ENCODE measurements around the gene M1AP. TPM values are rescaled to one million over a fixed set of nuclear protein-coding genes. Genes with fewer than 3 reads are reported as not detected.

M1AP gene
- total and polyA plus RNA-seq, 2 of the 8 experiments (the other 6 are each of a cell fraction or from before 2014, with no cell fraction given): 4.8 TPM

GRCh38 chr2:74581463-74581862, 66.7 kb downstream of the M1AP start:
- Histone ChIP-seq H2BK15ac (ENCODE audit: low read length) (no peak overlapping the region), H4K8ac (ENCODE audit: extremely low read depth, insufficient read depth, low read length) (no peak overlapping the region), H3K36me3 (ENCODE audit: control insufficient read depth in 2 of 4, insufficient read depth in 4 of 4, low read length in 3 of 4) (no peaks in the 10 kb centered on the region), H3K4ac (replicated peaks; ENCODE audit: insufficient read length, low read depth, low read length) (no peak overlapping the region), H3K27ac (ENCODE audit: low read depth, low read length) (no peak overlapping the region), H3K79me1 (ENCODE audit: low read depth, low read length) (no peaks in the 10 kb centered on the region), H3K4me1 (replicated peaks in 1 of 4; ENCODE audit: control insufficient read depth in 3 of 4, insufficient read depth in 4 of 4, low read length in 3 of 4) (0 out of 7 replicates have a peak, but pooled peaks cover 0 to 2% (median 0%) of the 10 kb centered on the region in 4 experiments), H3K56ac (replicated peaks; ENCODE audit: insufficient read length, low read depth, low read length) (no peak overlapping the region), H3K23ac (ENCODE audit: insufficient read length) (no peak overlapping the region), H4K91ac (replicated peaks; ENCODE audit: insufficient read length, low read length) (no peak overlapping the region), H2AFZ (ENCODE audit: low read length) (no peak overlapping the region), H3K18ac (ENCODE audit: extremely low read depth, low read length) (no peak overlapping the region), H3K27me3 (replicated peaks in 1 of 4; ENCODE audit: control insufficient read depth in 3 of 4, extremely low read depth in 1 of 4, insufficient read depth in 3 of 4, low read length in 3 of 4) (no peaks in the 10 kb centered on the region), H3K9me3 (ENCODE audit: insufficient read depth in 2 of 2, low read depth in 1 of 2, low read length in 1 of 2) (no peaks in the 10 kb centered on the region), H3K4me3 (ENCODE audit: extremely low read depth in 1 of 4, insufficient read depth in 2 of 4, low read depth in 3 of 4, low read length in 4 of 4) (no peak overlapping the region), H2BK120ac (replicated peaks; ENCODE audit: low read depth, low read length) (no peak overlapping the region), H3K9ac (replicated peaks in 1 of 4; ENCODE audit: extremely low read depth in 1 of 4, low read depth in 3 of 4, low read length in 3 of 4) (no peak overlapping the region), H2BK20ac (ENCODE audit: low read length) (no peak overlapping the region), H3K14ac (ENCODE audit: insufficient read length) (no peak overlapping the region), H4K20me1 (replicated peaks in 1 of 2; ENCODE audit: control insufficient read depth in 1 of 2, insufficient read depth in 2 of 2, low read length in 2 of 2) (no peaks in the 10 kb centered on the region), H3K4me2 (ENCODE audit: insufficient read depth in 1 of 2, low read depth in 2 of 2, low read length in 2 of 2) (no peak overlapping the region), H4K5ac (ENCODE audit: insufficient read length, low read depth, low read length) (no peak overlapping the region), H2BK12ac (ENCODE audit: low read depth, low read length) (no peak overlapping the region), H2AK5ac (ENCODE audit: low read depth, low read length) (no peak overlapping the region), H3K79me2 (ENCODE audit: control insufficient read depth in 1 of 2, insufficient read depth in 2 of 2, low read length in 2 of 2) (no peaks in the 10 kb centered on the region), H3K23me2 (ENCODE audit: low read depth, low read length) (no peaks in the 10 kb centered on the region), H2BK5ac (ENCODE audit: low read depth, low read length) (no peak overlapping the region)
- whole genome bisulfite sequencing, 2 experiments (ENCODE audit: extremely low coverage in 1 of 2, insufficient coverage in 1 of 2, insufficient read length in 1 of 2, insufficient replicate concordance in 2 of 2, low coverage in 1 of 2, low lambda C conversion rate in 2 of 2, missing lambda C conversion rate in 1 of 2): 88% methylated on average over 3 of the region's 3 CpGs; no CpG with 5 or more reads in 1 of the 2 experiments
- DNase-seq (ENCODE audit: low read depth in 1 of 2, low spot score in 2 of 2) (no peak), FAIRE-seq (no peak)
- ChIA-PET POLR2A (ENCODE audit: partially characterized antibody) (no interaction called here), CTCF (ENCODE audit: partially characterized antibody) (no interaction called here)
- TF ChIP-seq RAD21 (IDR thresholded peaks at IDR 0.05 in 1 of 2, conservative IDR thresholded peaks at IDR 0.05 in 1 of 2; ENCODE audit: low read depth in 2 of 2, low read length in 2 of 2) (no peak), TCF12 (IDR thresholded peaks at IDR 0.05; ENCODE audit: low read depth, low read length) (no peak), ZNF274 (IDR thresholded peaks at IDR 0.05; ENCODE audit: borderline replicate concordance, extremely low read depth, low read length) (no peak), NANOG (IDR thresholded peaks at IDR 0.05; ENCODE audit: insufficient read depth, low read depth, low read length, poor library complexity, severe bottlenecking) (no peak)
